Suprapubic skin (tissue), 4 donors: Measurements from ENCODE around the gene RERE.

ENCODE experiments used
- CTCF ChIP-seq, 2 donors: fragments of 200-600 bp in 1 of 2; fragments of 450-650 bp in 1 of 2; sonication (generic) in 1 of 2; IDR thresholded peaks; one replicate each; pipeline ENCODE4 v1.5.1; 2016 to 2019; ENCODE audit warnings: antibody characterized with exemption in 2 of 2, mild to moderate bottlenecking in 1 of 2, moderate library complexity in 1 of 2
- POLR2A ChIP-seq, 2 donors: fragments of 450-650 bp; IDR thresholded peaks; one replicate each; pipeline ENCODE4 v1.6.1; 2017; ENCODE audit warnings: antibody characterized with exemption in 2 of 2, mild to moderate bottlenecking in 2 of 2, moderate library complexity in 2 of 2
- POLR2AphosphoS5 ChIP-seq, 3 donors: sonication (generic); formaldehyde crosslinking; IDR thresholded peaks; one replicate each; pipeline ENCODE4 v1.6.1; 2017; ENCODE audit warnings: antibody characterized with exemption in 3 of 3

GRCh38 chr1:8800416-8800815 is 17.0 kb downstream of the RERE start:
- TF ChIP-seq CTCF (IDR thresholded peaks at IDR 0.05) (no peak), POLR2A (IDR thresholded peaks at IDR 0.05) (no peak), POLR2AphosphoS5 (IDR thresholded peaks at IDR 0.05) (no peak)
